Right lobe of liver (tissue), 4 donors: ENCODE measurements around the gene SV2C.

Experiments
- CTCF ChIP-seq, 4 donors: fragments of 200-600 bp in 3 of 4; fragments of 450-650 bp in 1 of 4; IDR thresholded peaks; one replicate each; pipeline versions ENCODE4 v1.5.1 to v1.8.0; 2016 to 2022; ENCODE audit warnings: antibody characterized with exemption in 4 of 4, mild to moderate bottlenecking in 2 of 4
- POLR2A ChIP-seq: fragments of 450-650 bp; IDR thresholded peaks from one replicate; pipeline ENCODE4 v1.6.1; 2017; ENCODE audit warnings: antibody characterized with exemption, mild to moderate bottlenecking
- donor health status: DM: no; HTN: no; CAD: no.
- donor health status: DM: no; HTN: no; CAD: no.
- donor health status: DM: no; HTN: yes; CAD: no.

GRCh38 chr5:76040806-76041205 is 42.4 kb upstream of the SV2C start:
- TF ChIP-seq CTCF (IDR thresholded peaks at IDR 0.05) (no peak), POLR2A (no peak)
